CD4-positive, alpha-beta T cell treated with Interleukin-10 for 1 hour (primary cell): ENCODE measurements around the gene ERLIN1.

Experiments used
- DNase-seq: peaks from one replicate; pipeline ENCODE4 v3.0.0-alpha.2; 2020

The ERLIN1 gene

DNA sequence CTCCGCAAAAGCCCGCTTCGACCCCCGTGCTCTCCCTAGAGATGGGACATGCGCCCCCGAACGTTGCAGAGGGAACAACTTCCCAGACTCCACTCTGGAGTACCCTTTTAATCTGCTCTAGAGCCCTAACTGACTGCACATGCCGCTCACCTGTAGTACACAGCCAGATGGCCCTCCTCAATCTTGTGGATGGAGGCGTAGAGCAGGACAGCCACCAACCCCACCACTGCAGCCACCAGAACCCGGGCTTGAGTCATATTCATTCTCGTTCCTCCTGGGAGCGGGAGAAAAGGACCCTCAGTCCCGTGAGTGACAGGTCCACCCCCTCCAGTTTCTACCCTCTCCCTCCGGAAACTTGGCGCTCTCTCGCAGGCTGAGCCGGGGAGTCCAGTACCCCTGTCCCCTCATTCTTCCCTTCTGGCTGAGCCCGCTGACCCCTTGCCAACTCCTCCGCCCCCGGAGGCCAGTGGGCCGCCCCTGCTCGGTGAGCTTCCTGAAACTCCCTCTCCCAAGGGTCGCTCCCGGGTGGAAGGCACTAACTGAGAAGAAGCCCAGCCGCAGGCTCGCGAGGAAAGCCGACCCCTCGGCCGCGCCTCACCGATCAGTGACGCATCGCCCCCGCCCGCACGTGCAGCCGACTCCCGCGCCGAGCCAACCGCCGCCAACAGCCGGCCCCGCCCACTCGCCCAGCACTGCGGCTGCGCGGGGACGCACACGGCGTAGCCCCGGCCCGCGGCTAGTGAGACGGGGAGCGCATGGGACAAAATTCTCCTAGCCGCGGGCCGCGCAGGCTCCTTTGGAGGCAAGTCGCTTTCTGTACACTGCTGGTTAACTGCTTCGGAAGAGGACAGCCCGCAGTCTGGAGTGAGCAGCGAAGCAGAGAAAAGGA, at the start of gene ERLIN1:
ERLIN1 (minus strand) TSS at position 666 of the 889 bp plus-strand sequence; CDS start at position 263, 403 bp downstream.
- peak; percentile 91 for DNase-seq

DNA sequence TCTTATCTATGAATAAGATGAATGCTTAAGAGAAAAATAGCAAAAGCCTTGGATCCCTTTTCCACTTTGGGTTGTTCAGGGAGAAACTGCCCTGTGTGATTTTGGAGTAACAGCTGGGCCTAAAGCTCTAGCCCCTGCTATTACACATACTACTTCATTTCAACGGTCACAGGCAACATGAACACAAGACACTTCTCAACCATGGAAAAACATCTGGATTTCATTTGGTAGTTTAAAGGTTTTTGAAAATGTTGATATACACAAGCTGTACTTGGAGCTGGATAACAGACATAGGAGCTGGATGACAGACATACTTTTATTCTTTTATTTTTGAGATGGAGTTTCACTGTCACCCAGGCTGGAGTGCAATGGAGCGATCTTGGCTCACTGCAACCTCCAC, 46.3 kb upstream of the ERLIN1 start:
- no peak for DNase-seq

DNA sequence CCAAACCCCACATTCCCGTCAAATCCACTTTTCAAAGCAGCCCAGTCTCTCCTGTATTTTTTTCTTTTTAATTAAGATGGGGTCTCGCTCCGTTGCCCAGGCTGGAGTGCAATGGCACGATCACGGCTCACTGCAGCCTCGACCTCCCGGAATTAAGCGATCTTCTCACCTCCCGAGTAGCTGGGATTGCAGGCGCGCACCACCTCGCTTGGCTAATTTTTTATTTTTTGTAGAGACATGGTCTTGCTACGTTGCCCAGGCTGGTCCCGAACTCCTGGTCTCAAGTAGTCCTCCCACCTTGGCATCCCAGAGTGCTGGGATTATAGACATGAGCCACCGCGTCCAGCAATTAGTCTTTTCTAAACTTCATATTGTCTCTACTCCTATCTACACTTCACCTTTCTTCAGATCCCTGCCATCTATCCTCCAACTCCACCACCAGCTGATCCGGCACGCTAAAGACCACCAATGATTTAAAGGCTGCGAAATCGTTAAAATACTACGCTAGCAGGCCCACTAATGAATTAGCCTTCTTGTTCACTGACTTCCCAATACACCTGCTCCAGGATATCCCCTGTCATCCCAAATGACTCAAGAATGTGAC, 44.1 kb upstream of the ERLIN1 start:
- no peak for DNase-seq

DNA sequence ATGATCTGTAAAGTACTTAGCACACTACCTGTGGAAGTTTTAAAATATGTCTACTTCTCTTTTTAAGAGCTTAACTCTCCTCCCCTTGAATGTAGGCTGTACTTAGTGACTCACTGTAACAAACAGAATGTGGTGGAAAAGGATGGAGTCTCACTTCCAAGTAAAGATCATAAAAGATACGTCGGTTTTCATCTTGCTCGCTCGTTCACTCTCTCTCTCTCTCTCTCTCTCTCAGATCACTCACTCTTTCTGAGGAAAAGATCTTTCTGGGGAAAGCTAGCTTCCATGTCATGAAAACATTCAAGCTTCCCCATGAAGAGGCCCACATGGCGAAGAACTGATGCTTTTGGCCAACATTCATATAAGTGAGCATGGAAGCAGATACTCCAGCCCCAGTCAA, 38.0 kb upstream of the ERLIN1 start:
- DNase-seq = no peak

DNA sequence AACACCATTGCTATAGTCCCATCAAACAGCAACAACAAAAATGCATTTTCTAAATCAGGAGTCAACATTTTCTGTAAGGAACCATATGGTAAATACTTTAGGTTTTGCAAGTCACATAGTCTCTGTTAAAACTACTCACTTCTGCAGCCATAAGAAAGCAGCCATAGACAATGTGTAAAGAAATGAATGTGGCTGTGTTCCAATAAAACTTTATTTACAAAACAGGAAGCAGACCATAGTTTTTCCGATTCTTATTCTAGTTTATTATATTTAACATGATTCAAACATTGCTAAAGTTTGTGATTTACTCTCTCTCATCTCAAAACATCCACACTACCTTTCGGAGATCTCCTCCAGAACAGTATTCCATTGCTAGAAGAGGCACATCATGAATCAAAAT, 36.7 kb upstream of the ERLIN1 start:
- no peak for DNase-seq

DNA sequence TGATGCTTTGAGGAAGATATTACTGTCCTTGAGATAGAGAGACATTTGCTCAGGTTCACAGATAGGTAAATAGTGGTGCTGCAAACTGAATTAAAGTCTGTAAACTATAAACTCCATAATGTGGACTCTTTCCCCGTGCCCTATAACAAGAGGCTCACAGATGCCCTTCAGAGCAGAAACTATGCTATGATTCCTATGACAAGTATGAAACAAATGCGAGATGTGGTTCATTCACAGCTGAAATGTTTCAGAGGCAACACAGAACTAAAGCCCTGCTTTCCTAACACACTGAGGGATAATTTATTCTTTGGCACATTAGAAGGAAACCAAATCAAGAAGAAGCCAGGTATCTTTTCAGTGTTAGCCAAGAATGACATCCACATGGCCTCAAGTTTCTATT, 30.2 kb upstream of the ERLIN1 start:
- no peak for DNase-seq

DNA sequence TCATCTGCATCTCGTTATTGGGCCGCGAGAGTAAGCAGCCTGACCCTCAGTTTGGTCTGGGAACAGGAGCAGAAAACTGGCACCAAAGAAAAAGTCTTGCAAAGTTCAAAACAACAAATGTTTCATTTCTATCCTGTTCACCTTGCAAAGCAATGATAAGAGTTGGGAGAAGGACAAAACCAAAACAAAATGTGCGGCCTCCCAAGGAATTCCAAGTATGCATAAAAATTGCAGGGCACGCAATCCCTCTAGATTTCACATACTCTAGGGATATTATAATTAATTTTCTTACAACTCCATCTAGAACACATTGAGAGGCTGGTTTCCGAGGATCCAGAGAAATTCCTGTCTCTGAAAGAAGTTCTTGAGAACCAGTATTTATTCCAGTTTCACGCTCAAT, 23.5 kb upstream of the ERLIN1 start:
- no peak for DNase-seq

DNA sequence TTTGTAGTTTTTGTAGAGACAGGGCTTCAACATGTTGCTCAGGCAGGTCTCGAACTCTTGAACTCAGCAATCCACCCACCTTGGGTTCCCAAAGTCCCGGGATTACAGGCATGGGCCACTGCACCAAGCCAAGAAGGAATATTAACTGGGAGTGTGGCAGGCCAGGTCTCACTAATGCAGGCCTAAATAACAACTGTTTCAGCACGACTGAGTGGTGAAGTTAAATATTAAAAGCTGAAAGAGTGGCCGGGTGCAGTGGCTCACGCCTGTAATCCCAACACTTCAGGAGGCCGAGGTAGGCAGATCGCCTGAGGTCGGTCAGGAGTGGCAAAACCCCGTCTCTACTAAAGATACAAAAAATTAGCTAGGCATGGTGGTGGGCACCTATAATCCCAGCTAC, 22.4 kb upstream of the ERLIN1 start:
- no peak for DNase-seq

DNA sequence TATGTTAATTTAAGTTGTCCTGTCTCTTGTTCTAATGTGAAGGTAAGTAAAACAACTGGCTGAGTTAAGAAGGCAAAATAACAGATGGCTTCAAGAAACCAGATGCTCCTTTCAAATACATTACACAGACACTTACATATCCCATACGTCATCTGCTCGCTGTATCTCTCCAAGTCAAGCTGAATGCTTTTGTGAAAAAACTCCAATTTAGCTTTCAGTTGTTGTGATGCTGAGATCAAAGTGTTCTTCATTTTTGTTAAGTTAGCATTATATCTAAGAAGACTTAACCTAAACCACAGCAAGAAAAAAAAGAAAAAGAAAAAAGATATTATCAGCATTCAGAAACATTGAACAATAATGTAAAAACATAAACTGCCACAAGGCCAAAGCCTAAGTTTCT, 18.5 kb upstream of the ERLIN1 start:
- peak; percentile 34 for DNase-seq

DNA sequence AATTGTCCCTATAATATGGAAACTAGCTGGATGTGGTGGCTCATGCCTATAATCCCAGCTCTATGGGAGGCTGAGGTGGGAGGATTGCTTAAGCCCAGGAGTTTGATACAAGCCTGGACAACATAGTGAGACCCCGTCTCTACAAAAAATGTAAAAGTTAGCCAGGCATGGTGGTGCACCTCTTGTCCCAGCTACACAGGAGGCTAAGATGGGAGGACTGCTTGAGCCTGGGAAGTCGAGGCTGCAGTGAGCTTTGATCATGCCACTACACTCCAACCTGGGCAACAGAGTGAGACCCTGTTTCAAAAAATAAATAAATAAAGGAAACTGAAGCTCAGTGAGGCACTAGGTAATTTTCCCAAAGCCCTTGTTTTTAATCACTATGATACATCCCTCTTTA, 15.7 kb upstream of the ERLIN1 start:
- no peak for DNase-seq

DNA sequence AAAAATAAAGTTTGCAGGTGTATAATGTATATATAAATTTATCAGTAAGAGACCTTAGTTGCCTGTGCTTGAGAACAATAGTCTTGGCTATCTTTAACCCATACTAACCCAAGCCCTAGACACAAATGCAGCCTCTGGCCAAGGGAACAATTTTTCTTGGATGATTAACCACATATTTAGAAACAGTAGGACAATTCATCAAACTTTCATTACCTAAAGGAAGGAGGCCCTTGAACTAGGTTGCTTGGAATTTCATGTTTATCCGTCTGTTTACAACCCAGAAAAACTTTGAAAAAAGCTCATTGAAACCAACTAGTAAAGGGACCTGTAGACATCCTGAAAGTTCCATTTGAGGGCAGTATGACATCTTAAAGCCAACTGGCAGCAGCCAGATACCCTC, 8.9 kb upstream of the ERLIN1 start:
- DNase-seq = no peak

DNA sequence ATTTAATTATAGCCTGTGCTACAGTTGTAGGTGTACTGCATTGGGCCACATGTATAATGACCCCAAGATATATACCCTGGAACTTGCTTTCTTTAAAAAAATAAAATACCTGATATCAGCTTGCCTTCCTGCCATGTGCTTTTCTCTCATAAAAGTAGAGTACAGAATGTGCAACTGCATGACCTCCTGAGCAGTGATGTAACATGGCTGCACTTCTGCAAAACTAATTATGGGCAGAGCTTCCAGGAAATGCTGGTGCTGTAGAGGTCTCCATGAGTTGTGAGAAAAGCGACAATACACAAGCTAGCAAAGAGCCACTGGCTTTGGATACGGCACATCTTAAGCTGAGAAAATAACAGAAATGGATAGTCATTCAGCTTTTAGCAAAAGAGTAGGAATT, 6.5 kb upstream of the ERLIN1 start:
- DNase-seq = no peak

DNA sequence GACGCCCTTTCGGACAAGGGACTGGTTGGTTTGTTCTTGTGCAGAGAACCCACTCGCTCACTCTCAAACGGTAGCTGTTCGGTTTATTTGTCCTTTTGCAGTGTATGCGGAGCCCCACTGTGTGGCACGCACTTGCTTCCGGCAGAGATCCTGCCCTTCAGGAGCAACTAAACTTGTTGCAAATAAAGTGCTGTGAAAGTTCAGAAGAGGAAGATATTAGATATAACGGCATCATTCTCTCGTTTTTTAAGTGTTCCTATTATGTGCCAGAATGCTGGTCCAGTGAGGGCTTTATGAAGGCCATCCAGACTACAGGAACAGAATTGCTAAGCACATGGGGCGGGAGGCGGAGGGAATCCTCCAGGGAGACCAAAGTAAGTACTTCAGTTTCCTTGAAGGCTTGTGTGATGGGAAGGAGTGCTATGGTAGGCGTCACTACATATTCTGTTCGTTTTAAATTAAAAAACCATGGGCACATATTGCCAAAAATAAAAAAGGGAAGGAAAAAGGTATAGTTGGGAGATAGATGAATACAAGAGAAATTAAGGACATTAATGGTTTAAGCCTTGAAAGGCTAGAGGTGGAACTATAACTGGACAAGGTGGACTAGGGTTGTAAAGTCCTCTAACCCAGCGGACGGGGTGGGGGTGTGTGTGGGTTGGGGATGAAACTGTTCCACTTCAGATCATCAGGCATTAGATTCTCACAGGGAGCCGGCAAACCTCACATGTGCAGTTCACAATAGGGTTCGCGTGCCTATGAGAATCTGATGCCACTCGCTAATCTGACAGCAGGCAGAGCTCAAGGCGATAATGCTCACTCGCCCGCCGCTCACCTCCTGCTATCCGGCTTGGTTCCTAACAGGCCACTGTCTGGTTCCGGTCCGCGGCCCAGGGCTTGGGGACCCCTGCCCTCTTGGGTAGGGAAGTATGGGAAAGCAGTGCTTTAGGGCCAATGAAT, 704 bp upstream of the ERLIN1 start:
- no peak for DNase-seq

DNA sequence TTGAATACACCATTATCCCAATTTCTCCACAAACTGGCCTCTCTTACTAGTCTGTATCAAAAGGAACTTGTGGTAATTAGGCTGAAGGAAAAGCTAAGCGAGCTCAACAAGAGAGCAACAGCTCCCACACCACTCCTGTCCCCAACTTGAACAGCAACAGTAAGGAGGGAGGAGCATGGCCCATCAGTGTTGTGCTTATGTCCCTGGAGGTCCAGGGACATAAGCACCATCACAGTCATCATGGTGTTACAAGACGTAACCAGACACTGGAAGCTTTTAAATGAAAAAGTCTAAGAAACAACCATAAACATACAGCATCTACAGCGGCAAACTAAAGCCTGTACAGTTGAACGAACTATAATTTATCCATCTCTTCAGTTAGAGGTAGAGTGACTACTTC, 989 bp downstream of the ERLIN1 start:
- no peak for DNase-seq

DNA sequence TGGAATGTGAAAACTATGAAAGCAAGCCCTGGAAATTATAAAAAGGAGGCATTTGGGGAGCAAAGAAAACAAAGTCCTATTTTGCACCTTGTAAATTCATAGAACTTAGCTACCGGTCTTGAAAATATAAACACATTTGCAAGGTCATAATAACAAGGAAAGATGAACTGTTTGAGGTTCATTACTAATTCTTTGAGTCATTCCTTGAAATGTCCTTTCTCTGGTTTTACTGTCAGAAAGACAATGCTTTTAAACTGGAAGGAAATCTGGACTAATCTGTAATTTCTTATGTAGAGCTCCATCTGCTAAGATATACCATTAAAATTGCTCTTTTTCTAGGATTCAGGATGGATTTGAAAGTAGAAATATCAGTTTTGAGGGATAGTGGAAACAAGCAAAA, 1.4 kb downstream of the ERLIN1 start:
- no peak for DNase-seq

DNA sequence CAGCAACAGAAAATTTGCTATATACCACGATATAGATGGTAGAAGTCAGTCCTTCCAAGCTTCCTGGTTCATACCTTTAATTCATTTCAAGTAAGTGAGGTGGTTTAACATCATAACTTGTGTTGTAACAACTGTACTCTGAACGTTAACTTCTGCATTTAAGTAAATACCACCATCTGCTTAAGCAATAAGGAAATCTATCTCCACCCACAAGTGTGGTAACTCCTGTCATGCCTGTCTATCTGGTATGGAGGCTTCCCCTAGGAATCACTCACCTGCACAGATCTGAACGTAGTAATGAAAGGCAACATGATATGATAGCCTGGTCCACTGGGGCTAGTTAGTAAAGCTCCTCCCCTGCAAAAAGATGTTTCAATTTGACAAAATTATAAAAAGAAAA, 2.3 kb downstream of the ERLIN1 start:
- DNase-seq = no peak

DNA sequence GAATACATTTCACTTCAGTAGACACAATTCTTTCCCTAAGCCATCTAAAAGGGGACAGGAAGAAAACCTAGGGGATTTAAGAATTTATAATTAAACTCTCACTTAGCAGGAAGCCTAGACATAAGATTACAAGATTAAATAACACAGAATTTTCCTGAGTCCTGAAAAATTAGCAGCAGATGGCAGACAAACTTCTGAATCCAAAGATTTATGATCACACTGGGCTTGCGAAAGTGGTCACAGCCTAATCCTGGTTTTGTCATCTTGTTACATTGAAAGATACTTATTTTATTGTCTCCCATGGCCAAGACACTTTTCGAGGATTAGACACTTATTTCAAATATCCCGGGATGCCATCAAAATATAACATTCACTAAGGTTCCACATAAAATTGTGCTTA, 2.9 kb downstream of the ERLIN1 start:
- no peak for DNase-seq

DNA sequence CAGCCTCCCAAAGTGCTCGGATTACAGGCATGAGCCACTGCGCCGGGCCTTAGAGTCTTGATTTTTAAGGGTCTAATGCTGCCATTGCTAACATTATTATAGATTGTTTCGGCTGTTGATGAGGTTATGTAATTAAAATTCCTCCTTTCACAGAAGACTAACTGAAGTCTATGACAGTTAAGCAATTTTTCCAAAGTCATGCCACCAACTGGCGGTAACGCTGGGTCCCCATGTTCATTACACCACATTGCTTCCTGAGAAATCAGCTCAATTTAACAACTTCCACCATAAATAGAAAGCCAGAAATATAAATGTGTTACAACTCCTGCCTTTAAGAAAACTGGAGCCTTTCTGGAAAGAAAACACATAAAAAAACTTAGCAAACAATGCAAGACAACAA, 3.5 kb downstream of the ERLIN1 start:
- DNase-seq = no peak

DNA sequence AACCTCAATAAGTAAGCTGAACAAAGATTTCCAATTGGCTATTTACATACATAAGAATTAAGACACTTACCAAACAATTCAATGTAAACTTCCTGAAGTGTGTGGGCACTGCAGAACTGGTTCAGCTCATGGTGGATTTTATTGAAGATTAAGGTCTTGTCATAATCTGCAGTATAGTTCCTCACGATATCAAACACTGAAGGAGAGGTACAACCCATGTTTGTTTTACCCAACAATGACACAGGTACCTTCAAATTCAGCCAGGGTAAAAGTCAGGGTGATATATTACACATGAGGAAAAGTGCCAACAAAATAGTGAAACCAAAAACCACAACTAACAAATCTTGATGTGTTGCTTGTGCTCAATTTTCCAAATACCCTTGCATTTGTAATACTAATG, 10.0 kb downstream of the ERLIN1 start:
- DNase-seq = no peak

DNA sequence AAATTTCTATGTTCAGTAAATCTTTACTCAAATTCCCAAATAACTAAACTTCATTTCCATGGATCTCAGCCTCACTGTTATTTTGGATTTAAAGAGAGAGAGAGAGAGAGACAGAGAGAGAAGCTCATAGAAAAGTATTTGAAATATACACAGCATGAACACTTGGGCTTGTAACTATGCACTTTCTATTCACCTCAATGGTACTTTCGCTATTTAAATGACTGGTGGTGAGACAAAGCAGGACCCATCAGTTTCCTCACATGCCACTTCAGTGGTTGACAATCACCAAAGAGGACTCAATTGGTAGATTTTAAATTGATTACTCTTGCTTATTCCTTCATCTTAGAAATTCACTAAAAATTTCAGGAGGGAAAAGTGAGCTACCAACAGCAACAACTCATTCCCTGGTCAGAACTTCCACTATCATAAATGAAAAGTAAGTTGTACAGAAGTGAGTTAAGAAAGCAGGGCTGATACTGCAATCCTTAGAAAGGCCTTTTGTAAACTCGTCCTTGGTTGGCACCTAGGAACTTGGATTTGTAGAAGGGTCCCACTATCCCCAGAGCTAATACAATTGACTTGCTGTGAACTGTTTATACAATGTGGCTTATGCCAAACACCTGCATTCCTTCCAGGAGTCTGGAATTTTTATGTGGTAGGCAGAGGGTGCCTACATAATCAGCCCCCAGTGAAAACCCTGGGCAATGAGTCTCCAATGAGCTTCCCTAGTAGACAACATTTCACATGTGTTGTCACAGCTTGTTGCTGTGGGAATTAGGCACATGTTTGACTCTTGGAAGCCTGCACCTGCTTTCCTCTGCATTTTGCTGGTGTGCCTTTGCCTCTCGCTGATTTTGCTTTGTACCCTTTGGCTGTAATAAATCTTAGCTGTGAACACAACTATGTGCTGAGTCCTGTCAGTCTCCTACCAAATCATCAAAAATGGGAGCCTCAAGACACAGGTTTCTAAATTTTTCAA, 10.8 kb downstream of the ERLIN1 start:
- DNase-seq = no peak

DNA sequence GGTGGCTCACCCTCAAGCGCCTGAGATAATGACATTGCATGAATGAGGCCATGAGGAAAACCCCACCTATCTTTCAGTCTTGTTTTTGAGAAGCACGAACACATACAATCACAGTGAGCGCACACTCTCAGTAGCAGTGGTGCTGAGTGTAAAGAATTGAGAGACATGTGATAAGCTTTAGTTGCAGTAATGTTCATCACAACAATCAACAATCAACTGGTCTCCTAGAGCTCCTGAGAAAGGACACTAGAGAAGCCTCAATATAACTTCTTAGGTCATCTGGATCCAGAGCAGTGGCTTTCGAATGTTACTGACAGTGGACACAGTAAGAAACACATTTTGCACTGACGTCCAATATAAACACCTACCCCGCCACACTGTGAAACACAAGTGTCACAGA, 12.8 kb downstream of the ERLIN1 start:
- DNase-seq = no peak

DNA sequence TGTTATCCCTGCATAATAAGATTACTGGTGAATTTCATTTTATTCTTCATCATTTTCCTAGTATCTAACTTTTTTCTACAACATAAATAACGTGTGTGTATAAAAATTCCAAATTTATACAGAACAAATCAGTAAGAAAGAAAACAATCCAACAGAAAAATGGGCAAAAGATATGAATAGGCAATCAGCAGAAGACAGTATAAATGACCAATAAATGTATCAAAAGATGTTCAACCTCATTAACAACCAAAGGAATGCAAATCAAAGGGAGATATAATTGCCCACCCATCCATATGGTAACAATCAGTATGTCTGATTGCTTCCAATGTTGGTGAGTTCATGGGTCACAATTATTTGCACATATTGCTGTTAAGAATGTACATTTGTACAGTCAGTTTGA, 13.5 kb downstream of the ERLIN1 start:
- no peak for DNase-seq
